Stimulated activated CD8-positive, alpha-beta memory T cell treated with anti-CD3 and anti-CD28 coated beads, Interleukin-2, amount 100 ng/mL, for 1 hour (primary cell): Measurements from ENCODE around the gene TK2.
"Not testable (repeated sequence)": the region's sequence is repeated elsewhere in the genome, so short reads cannot be mapped to it uniquely, and the experiment has no call there.

Source experiments
- DNase-seq, 2 donors: peaks; one replicate each; pipeline ENCODE4 v3.0.0-alpha.2; 2020; ENCODE audit warnings: low read depth in 2 of 2

Gene TK2

GRCh38 chr16:66520406-66521170 is 29.3 kb downstream of the TK2 start:
- no peak for DNase-seq

DNA sequence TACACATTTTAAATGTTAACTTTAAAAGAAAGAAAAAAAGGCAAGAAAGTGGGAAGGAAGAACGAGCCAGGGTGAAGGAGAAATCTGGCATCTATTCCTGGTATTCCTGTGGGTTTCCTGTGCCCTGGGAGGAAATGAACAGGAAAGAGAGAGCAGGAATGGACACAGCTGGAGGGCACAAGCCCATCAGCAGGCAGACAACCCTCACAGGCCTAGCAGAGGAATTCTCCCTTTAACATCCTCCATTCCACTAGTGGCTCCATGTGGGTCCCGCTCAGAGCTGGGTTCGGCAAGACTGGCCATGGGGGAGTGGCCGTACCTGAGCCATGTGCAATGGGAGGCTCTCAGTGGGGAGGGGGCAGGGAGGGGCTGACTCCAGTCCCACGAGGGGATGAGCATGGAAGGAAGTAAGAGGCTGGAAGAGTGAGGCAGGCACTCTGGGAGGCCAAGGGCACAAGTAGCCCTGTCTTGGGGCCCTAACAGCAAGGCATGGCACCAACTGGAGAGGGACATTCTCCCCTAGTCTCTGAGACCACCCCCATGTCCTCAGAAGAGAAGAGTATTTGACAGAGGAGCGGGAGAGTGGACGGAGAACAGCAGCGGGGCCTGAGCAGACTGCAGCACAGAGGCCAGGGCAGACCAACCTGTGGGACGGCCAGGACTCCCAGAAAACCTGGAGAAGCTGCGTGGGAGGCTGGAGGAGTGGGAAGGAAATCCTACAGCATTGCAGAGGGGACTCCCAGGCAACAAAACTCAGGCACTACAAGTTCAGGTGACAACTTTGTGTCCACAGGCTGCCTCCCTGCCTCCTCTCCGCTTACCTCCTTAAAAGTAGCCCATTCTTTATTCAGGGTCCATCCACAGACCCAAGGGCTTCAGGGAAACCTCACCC is 30.2 kb downstream of the TK2 start:
- no peak for DNase-seq

GRCh38 chr16:66517586-66518263 is 32.2 kb downstream of the TK2 start:
- DNase-seq, result no peak

- peak; percentile 55 to 69 for DNase-seq
Measured at GRCh38 chr16:66516808-66517585, 32.9 kb downstream of the TK2 start.

DNA sequence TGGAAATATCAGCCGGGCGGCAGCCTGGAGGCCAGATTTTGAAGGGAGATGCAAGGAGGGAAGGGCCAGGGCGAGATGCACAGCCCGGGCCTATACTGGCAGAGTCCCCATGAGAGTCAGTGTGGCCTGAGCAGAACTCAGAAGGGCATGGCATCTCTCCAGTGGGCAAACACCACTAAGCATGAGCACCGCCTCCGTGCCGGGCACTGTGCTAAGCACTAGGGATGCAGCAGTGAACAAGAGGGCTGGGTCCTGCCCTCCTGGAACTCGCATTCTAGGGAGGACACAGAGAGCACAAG is 33.5 kb downstream of the TK2 start:
- no peak for DNase-seq

DNA sequence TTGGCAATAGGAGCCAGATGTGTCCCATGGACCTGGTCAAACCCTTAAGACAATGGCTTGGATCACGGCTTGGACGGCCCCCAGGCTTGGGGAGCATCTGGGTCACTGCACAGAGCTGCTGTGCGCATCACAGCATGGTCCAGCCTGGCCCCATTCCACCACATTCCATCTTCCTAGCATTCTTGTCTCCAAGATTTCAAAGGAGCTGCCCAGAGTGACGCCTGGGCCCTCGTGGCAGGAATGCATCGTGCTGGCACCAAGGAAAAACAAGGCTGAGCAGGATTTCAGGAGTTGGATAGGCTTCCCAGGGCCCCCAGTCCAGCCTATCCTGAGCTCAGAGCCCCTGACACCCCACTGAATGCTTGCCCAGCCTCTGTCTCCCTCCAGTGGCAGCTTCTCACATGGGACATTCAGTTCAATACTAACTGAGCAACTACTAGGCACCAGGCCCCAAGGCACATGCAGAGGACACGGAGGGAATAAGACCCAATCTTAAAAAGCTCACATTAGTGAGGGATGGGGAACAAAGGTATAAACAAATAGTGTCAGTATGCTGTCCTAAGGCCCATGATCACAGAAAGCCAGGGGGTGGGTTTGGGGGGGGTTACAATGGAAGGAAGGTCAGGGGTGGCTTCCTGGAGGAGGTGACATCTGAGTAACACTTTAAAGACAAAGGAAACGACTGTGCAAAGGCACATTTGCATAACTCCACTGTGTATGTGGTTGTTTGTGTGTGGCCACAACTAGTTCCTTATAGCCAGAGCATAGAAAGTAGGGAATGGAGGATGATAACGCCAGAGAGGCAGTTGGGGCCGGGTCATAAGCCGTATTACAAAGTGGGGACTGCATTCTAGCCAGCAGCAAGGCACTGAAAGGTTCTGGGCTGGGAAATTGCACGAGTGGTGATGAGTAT is 34.1 kb downstream of the TK2 start:
- DNase-seq, result no peak

DNA sequence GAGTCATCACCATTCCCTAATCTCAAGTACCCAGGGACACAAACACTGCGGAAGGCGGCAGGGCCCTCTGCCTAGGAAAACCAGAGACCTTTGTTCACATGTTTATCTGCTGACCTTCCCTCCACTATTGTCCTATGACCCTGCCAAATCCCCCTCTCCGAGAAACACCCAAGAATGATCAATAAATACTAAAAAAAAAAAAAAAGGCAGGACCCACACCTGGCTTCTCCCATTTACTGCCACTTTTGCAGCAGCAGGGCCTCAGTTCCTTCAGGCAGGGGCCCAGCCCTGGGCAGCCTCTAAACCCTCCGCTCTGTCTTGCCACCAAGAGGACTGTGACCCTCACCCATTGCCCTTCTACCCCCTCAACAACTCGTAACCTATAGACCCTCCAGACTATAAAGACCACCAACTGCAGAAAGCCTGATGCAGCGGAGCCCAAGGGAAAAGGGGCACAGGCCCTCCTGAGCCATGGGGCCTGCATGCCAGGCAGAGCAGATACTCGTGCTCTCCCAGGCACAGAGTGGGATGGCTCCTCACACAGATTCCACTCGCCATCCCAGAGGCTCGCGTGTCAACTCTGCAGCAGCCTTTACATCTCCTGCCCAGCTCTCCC is 34.8 kb downstream of the TK2 start:
- DNase-seq, result not testable (repeated sequence)

DNA sequence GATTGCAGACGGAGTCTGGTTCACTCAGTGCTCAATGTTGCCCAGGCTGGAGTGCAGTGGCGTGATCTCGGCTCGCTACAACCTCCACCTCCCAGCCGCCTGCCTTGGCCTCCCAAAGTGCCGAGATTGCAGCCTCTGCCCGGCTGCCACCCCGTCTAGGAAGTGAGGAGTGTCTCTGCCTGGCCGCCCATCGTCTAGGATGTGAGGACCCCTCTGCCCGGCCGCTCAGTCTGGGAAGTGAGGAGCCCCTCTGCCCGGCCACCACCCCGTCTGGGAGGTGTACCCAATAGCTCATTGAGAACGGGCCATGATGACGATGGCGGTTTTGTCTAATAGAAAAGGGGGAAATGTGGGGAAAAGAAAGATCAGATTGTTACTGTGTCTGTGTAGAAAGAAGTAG is 35.5 kb downstream of the TK2 start:
- not testable (repeated sequence) for DNase-seq

DNA sequence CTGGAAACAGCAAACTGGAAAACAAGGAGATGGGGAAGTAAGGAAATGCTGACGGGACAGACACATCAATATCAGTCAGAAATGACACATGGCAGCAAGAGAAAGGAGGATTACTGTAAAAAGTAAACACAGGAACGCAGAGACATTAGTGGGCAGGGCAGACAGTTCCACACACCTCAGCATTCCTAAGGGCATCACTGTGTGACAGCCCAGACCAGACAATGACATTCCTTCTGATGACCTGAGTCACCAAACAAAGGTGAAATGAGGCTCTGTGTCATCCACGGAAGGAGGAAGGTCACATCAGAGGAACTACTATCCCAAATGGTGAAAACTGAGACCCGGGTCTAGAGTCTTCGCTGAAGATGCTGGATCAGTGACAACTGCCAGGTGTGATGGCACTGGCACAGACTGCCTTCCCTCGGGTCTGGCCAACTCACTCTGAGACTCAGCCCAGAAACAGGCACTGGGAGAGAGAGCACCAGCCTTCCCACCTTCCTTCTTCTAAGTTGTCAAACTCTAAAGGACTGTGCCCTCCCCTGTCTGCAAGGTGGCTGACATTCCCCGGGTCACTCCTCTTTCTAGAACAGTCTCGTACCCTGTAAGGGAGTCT is 36.7 kb downstream of the TK2 start:
- no peak for DNase-seq

DNA sequence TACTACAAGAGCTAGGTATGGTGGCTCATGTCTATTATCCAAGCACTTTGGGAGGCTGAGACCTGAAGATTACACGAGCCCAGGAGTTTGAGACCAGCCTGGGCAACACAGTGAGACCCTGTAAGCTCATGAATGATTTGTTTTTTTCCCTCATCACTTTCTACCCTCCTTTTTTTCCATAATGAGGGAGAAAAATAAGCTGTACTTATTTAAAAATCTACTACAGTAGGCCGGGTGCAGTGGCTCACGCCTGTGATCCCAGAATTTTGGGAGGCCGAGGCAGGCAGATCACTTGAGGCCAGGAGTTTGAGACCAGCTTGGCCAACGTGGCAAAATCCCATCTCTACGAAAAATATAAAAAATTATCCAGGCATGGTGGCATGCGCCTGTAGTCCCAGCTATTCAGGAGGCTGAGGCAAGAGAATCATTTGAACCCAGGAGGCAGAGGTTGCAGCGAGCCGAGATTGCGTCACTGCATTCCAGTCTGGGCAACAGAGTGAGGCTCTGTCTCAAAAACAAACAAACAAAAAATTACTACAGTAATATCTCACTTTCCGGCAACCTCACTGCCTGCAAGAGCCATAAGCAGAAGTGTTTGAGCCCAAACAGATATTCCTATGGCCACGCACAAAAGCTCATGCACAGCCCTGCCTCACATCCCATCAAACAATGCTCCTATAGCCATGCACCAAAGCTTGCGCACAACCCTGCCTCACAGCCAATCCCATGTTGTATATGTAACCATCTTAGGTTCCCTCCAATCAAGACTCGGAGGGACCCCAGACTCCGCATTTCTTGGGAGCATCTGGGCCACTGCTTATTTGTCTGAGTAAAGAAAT is 37.4 kb downstream of the TK2 start:
- DNase-seq, result no peak

DNA sequence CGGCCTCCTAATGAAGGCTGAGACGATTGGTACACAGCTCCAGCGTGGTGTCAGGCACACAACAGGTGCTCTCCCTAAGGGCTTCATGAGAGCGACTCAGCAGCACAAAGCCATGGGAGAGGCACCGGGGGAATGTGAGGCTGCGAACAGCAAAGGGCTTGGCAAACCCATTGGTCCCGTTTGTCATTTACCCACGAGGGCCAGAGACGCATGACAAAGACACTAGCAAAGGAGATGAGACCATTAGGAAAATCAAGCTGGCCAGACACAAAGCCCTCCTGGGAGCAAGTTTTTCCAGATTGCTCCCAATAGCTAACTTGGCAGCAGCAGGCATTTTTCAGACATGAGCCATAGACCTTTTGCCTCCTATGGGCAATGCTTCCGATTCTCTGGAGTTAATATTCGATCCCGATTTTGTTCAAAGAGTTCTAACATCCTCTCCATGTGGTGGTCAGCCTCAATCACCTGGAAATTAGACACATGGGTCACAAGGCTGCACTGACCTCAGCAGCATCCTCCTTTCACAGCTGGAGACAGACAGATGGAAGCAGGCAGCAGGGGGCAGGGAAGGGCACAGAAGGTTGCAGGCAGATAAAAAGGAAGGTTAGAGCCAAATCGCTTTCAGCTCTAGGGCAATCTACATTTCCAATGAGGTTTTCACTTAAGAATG is 38.2 kb downstream of the TK2 start:
- no peak for DNase-seq

GRCh38 chr16:66510711-66511601 is 39.0 kb downstream of the TK2 start:
- no peak for DNase-seq

DNA sequence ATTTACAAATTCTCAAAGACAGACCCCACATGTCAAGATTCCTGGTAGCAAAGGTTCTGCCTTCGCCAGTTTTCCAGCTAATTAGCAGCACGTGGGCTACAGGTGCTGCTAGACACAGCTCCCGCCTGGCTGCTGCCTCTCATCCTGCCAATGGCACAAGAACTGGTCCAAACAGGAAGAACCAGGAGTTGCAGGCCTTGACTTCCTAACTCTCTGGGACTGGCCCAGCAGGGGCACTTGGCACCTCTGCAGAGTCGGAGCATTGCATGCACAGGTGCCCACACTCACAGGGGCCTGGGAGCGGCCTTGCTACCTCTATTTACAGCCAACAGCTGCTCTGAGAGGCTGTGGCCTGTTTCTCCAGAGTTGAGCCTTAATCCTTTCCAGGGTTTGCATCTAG is 39.6 kb downstream of the TK2 start:
- DNase-seq, result no peak

- DNase-seq, result no peak
Measured at GRCh38 chr16:66509576-66509975, 40.3 kb downstream of the TK2 start.

DNA sequence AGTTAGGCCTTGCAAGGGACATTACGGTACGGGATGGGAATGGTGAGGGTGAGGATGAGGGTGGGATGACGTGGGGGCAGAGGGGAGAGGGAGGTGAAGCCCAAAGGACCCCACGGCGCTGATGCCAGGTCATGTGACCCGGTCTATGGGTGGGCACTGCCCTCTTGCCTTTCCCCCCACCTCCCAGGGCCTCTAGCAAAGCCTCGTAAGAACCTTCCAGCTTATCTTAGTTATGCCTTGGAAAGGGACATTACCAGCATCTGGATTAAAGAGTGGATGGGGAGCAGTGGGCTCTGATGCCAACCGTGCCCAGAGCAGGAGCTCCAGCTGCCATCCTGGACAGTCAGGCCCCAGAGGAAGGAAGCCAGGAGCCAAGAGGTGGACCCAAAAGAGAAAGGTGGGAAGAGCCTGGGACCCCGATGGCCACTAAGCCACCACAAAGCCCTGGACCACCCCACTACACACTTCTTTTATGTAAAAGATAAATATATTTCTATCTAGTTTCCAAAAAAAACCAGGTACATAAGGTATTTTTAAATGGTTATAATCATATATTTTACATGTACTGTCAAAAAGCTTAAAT is 40.9 kb downstream of the TK2 start:
- DNase-seq, result no peak

- no peak for DNase-seq
Measured at GRCh38 chr16:66508248-66508913, 41.5 kb downstream of the TK2 start.
